ENCODE measurements around the gene NTSR1. TPM values are rescaled to one million over a fixed set of nuclear protein-coding genes. Genes with fewer than 3 reads are reported as not detected.

Gene NTSR1
- total RNA-seq, 3 donors from 2014 or later (not counting 1 experiment from before 2014, with no cell fraction given) = 0.11 to 0.45 TPM; not detected in 1

GRCh38 chr20:62665826-62666735 lies 42.6 kb upstream of the NTSR1 start:
- WGBS (ENCODE audit: insufficient coverage) = 94% methylated on average over 26 of the region's 33 CpGs
- Mint-ChIP-seq H3K27me3 (ENCODE audit: low read depth in 2 of 2) (no peaks in the 10 kb centered on the region), H3K9me3 (no peaks in the 10 kb centered on the region), H3K36me3 (no peaks in the 10 kb centered on the region), H3K4me1 (no peaks in the 10 kb centered on the region), H3K27ac (no peak overlapping the region), H3K4me3 (no peak overlapping the region)
- H3K9me3 ChIP-seq (ENCODE audit: control insufficient read depth, insufficient read depth, low read length) = no peaks in the 10 kb centered on the region
- no peaks in the 10 kb centered on the region for H3K27me3 ChIP-seq (ENCODE audit: control insufficient read depth, insufficient read depth, low read length)
- H3K36me3 ChIP-seq (ENCODE audit: control insufficient read depth, insufficient read depth, low read length) = no peaks in the 10 kb centered on the region
- no peaks in the 10 kb centered on the region for H3K4me1 ChIP-seq (ENCODE audit: control insufficient read depth, insufficient read depth, low read length)
- H3K4me3 ChIP-seq (ENCODE audit: low read length) = no peak overlapping the region
- ATAC-seq (no peak), DNase-seq (no peak)
- intact Hi-C loops (cut with micrococcal nuclease) = loop anchor here (5.0 kb wide), 1 partner anchor 126 kb away; no protein-coding TSS in a partner anchor
- H3K27ac ChIP-seq (ENCODE audit: low read length) = no peak overlapping the region
- no peak for TF ChIP-seq CTCF (IDR thresholded peaks at IDR 0.05)

GRCh38 chr20:62666736-62667529 lies 41.7 kb upstream of the NTSR1 start:
- Mint-ChIP-seq H3K36me3 (no peaks in the 10 kb centered on the region), H3K9me3 (no peaks in the 10 kb centered on the region), H3K27me3 (ENCODE audit: low read depth in 2 of 2) (no peaks in the 10 kb centered on the region), H3K4me1 (no peaks in the 10 kb centered on the region), H3K4me3 (no peak overlapping the region), H3K27ac (no peak overlapping the region)
- TF ChIP-seq CTCF (IDR thresholded peaks at IDR 0.05) = no peak
- Histone ChIP-seq H3K36me3 (ENCODE audit: control insufficient read depth, insufficient read depth, low read length) (no peaks in the 10 kb centered on the region), H3K27me3 (ENCODE audit: control insufficient read depth, insufficient read depth, low read length) (no peaks in the 10 kb centered on the region), H3K4me1 (ENCODE audit: control insufficient read depth, insufficient read depth, low read length) (no peaks in the 10 kb centered on the region), H3K27ac (ENCODE audit: low read length) (no peak overlapping the region), H3K9me3 (ENCODE audit: control insufficient read depth, insufficient read depth, low read length) (no peaks in the 10 kb centered on the region), H3K4me3 (ENCODE audit: low read length) (no peak overlapping the region)
- 93% methylated on average over 27 of the region's 27 CpGs for WGBS (ENCODE audit: insufficient coverage)
- no peak for DNase-seq
- ATAC-seq = no peak
- intact Hi-C loops (cut with micrococcal nuclease) = loop anchor here (5.0 kb wide), 1 partner anchor 125 kb away; no protein-coding TSS in a partner anchor

GRCh38 chr20:62667530-62668440 lies 40.9 kb upstream of the NTSR1 start:
- Mint-ChIP-seq H3K4me1 (no peaks in the 10 kb centered on the region), H3K9me3 (no peaks in the 10 kb centered on the region), H3K4me3 (no peak overlapping the region), H3K27me3 (ENCODE audit: low read depth in 2 of 2) (no peaks in the 10 kb centered on the region), H3K36me3 (no peaks in the 10 kb centered on the region), H3K27ac (no peak overlapping the region)
- H3K4me1 ChIP-seq (ENCODE audit: control insufficient read depth, insufficient read depth, low read length) = no peaks in the 10 kb centered on the region
- DNase-seq (no peak), ATAC-seq (no peak)
- intact Hi-C loops (cut with micrococcal nuclease) = loop anchor here (1.0 to 5.0 kb wide), 2 partner anchors 125 to 141 kb away; no protein-coding TSS in a partner anchor
- no peak overlapping the region for H3K4me3 ChIP-seq (ENCODE audit: low read length)
- no peaks in the 10 kb centered on the region for H3K36me3 ChIP-seq (ENCODE audit: control insufficient read depth, insufficient read depth, low read length)
- H3K9me3 ChIP-seq (ENCODE audit: control insufficient read depth, insufficient read depth, low read length) = no peaks in the 10 kb centered on the region
- no peak for TF ChIP-seq CTCF (IDR thresholded peaks at IDR 0.05)
- H3K27ac ChIP-seq (ENCODE audit: low read length) = no peak overlapping the region
- WGBS (ENCODE audit: insufficient coverage) = 94% methylated on average over 30 of the region's 30 CpGs
- H3K27me3 ChIP-seq (ENCODE audit: control insufficient read depth, insufficient read depth, low read length) = no peaks in the 10 kb centered on the region

Data from natural killer cell (primary cell).